Stimulated activated CD8-positive, alpha-beta memory T cell treated with anti-CD3 and anti-CD28 coated beads, Interleukin-7, amount 100 ng/mL, for 1 hour (primary cell): ENCODE data around the gene FLOT1.

Experiments used
- DNase-seq, 2 donors: peaks; one replicate each; pipeline ENCODE4 v3.0.0-alpha.2; 2020; ENCODE audit warnings: low read depth in 2 of 2

Gene FLOT1, protein sequence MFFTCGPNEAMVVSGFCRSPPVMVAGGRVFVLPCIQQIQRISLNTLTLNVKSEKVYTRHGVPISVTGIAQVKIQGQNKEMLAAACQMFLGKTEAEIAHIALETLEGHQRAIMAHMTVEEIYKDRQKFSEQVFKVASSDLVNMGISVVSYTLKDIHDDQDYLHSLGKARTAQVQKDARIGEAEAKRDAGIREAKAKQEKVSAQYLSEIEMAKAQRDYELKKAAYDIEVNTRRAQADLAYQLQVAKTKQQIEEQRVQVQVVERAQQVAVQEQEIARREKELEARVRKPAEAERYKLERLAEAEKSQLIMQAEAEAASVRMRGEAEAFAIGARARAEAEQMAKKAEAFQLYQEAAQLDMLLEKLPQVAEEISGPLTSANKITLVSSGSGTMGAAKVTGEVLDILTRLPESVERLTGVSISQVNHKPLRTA

DNA sequence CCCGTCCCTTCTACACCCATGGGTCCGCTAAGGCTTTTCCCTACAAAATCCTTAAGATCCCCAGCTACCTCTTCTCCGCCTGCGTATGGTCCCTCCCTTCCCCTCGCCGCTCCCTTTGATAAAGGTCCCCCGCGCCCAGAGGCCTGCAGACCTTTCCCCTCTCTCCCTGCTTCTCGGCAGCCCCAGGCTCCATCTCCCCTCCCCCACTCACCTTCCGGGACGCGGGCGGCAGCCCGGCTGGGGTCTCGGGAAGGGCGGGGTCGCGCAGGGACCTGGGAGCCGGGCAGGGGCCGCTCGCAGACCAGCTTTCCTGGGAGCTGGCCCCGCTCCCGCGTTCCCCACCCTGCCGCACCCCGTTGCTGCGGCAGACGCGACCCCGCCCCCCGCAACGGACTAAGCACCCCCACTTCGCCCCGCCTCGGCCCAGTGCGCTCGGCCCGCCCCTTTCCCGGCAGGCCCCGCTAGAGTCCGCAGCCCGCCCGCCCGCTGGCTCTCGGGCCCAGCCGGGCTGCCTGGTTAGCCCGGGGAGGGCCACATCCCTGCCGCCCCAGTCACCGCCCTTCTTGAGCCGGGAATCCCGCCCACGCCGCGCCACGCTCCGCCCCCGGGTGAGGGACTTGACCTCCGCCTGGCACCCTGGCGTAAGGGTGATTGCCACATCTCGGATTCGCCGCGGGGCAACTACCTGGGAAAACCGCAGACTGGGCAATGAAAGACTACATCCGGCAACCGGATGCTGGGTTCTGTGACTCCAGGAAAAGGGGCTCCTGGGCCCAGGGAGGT is at the start of gene FLOT1:
Gene FLOT1, minus strand, starts transcription at position 372 of the 783 bp plus-strand sequence. CDS start 498 bp downstream, outside the sequence.
- peak; percentile 83 to 88 for DNase-seq

DNA sequence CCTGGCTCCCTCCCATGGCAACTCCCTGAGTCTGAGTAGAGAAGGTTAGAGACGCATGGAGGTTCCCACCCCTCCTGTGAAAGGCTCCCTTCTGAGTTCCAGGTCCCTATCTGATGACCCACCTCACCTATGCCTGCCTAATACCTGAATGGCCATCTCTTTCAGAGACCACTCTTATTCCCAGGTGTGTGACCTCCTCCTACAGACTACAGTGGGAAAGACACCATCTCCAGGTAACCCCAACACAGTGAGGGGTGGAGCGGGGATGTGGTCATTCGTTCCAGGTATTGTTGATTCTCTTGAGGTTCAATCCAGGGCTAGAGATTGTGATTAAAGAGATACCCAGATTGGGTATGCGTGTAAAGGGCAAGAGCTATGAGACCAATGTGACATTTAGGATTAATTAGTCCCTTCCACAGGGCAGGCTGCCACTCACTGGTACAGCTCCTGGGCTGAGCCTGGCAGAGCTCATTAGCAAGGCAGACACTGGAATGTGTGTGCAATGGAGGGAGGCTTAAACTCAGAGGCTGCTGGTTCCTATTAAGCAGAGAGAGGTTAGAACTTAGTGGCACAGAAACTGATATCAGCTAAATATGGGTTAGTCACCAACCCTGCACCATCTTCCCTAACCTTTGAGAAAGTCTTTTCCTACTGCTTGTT is 48.4 kb upstream of the FLOT1 start:
- DNase-seq = no peak

DNA sequence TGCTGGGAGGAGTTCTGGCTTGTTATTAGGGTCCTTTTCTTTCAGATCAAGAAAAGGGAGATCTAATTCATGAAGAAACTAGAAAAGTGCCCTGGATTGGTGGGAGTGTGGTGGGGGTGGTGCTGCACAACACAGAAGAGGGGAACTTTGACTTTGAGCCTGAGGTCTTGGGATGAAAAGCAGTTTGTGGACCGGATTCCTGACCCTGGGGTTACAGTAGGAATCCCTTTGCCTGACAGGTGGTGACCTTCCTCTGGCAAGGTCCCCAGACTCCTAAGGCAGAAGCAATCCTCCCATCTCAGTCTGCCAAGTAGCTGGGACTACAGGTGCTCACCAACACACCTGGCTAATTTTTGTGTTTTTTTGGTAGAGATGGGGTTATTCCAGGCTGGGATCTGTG is 47.1 kb upstream of the FLOT1 start:
- DNase-seq = no peak

DNA sequence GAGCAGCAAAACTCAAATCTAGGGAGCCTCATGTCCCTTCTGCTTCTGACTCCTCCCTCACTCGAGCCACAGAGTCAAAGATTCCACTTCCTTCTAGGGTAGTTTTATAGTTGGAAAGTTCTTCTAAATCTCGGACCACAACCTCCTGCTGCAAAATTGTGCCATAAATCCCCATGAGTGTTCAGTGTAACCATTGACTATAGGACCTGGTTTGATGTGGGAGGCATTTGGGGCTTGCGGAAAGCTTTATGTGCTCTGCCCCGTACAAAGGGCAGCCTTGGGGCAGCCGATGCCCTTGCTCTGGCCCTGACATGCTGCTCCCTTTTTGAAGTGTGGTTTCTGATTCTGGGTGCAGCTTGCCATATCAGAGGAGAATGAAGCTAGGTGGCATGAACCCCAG is 45.5 kb upstream of the FLOT1 start:
- DNase-seq = no peak

DNA sequence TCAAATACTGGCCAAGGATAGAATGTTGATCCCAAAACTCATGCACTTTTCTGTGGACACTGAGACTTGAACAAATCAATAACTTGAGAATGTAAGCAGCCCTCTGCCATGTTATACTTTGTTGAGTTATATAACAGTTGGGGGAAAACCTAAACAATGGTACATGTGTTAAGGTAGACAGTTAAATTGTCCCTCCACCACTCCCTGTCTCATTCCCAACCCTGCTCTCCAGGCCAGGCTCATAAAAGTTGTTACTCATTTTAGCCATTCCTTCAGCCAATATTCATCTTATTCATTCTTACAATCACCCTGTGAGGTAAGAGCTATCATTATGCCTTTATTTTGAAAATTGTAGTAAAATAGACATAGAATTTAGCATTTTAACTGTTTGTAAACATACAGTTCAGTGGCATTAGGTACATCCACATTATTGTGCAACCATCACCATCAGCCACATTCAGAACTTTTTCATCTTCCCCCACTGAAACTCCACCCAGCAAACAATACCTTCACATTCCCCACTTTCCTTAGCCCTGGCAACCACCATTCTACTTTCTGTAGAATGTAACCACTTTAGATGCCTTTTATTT is 40.0 kb upstream of the FLOT1 start:
- DNase-seq = no peak

DNA sequence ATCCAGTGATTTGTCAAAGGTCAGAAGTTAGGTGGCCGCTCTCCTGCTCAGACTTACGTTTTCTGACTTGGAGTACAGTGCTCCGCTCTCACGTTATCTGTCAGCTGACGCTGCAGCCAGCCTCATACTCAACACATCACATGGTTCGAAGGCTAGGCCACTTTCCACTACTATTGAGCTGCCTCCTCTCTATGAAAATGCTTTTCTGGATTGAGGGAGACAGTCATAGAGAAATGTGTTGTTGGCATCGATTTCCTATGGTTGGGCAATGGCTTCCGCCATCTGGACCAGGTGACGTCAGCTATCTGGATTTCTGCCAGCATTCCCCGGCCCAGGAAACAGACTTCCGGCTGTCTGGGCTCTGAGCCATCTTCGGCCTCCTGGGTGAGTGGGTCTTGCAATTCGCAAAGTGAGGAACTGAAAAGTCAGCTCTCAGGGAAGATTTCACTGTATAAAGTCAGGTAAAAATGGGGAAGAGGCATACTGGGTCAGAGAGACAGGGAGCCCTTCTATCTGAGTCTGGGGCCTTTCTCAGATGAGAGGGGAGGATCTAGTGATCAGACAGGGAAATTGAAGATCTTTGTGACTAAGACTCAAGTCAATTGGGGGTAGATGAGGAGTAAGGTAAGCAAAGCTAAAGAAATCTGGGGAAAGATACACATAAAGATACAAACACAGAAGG is 39.4 kb upstream of the FLOT1 start:
- DNase-seq = no peak

DNA sequence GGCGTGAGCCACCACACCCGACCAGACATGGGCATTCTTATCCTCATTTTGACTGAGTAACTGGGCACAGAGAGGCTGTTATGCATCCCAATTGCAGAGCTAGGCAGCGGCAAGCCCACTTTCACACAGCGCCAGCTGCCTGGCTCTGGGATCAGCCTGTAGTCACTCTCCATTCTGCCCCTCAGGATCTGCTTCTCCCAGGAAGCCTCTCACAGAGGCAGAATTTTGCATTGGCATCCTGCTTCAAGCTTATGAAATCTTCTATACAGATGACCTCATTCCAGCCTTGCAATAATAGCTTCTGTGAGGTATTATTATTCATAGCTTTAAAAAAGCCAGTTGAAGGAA is 38.9 kb upstream of the FLOT1 start:
- no peak for DNase-seq

DNA sequence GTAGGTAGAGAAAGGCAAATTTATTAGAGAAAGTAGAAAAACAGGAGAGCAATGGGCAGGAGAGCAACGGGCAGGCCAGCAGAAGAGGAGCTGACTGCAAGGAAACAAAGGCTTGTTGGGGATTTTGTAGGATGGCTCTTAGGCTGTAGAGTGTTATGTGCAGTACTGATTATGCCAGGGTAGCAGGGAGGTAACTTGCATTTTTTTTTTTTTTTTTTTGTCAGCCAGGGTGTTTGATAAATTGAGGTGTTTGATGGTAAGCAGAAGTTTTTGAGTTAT is 38.1 kb upstream of the FLOT1 start:
- DNase-seq = no peak

DNA sequence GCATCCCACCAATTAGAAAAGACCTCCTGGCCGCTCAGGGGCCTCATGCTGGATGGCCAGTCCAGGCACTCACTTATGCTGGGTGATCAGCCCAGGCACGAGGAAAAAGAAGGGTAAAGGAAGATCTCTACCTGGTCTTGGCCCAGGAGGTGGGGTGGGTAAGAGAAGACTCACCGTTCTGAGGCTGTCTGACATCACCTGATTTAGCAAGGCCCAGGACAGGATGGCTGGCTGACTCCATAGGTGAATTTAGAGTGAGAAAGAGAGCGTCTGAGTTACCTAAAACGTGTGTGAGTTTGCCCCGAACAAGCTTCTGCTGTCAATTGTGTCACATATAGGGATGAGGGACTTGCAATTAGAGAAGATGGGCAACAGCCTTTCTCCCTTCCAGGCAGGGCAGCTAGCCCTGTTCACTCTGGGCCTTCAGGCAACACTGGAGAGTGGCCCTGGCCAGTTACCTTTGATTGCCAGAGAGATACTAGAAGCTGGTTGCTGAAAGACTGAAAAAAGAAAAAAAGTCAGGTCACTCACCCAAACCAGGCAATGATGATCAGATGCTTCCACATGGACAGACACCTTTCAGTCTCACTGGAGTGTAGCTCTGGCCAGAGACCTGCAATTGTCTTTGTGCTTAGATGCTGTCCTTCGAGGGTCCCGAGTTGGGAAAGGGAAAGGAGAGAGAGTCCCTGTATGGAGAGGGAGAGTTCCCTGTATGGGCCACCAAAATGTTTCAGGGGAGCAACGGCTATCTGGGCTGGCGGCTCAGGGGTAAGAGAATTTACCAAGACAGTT is 37.6 kb upstream of the FLOT1 start:
- DNase-seq = no peak

DNA sequence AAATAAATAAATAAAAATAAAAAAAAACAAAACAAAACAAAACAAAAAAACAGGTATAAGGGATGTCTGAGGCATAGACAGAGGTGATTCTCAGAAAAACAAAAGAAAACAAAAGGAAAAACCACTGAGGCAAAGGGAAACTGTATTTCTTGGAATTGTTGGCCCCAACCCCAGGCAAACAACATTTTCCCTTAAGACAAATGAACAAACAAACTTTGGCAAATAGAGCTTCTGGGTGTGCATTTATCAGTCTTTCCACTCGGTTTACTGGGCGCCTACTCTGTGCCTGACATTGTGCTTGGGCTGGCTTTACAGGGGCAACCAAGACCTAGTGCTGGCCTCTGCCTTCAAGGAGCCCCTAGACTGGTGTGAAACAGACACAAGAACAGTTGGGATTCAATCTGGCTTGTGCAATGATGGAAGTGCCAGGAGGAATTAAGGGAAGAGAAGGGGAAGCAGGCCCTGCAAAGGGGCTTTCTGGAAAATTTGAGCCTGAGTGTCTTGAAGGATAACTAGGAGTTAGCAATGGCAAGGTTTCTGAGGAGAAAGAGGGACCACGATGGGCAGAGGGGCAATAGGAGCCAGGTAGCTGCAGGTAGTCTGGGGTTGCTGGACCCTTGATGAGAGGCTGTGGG is 35.6 kb upstream of the FLOT1 start:
- no peak for DNase-seq

DNA sequence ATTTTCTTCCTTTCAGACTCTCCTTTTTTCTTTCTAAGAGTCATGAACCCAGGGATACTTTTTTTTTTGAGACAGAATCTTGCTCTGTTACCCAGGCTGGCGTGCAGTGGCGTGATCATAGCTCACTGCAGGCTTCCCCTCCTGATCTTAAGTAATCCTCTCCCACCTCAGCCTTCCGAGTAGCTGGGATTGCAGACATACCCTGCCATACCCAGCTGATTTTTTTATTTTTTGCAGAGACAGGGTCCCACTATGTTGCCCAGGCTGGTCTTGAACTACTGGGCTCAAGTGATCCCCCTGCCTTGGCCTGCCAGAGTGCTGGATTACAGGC is 34.6 kb upstream of the FLOT1 start:
- no peak for DNase-seq

DNA sequence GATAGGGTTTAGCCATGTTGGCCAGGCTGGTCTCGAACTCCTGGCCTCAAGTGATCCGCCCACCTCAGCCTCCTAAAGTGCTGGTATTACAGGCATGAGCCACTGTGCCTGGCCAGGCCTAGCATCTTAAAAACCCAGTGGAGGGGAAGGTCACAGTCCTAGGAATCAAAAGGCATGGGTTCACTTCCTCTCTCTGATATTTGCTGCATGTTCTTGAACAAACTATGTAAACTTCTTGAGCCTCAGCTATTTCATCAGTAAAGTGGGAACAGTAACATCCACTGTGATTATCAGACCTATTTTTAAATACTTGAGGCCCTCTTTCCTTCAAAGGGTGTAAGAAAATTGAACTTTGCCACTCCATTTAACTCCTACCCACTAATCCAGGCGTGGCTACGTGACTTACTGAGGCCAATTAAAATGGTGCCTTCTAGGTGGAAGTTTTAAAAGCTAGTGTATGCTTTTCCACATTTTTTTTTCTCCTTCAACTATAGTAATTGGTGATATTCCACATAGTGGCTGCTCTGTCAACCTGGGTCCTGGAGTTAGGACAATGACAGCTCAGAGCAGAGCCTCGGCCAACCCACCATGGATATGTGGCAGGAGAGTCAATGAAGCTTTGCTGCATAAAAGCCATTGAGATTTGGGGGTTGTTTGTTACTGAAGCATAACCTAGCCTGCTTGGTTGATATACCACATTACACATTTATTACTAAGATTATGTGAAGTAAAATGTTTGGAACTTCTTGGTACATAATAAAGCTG is 34.1 kb upstream of the FLOT1 start:
- no peak for DNase-seq

DNA sequence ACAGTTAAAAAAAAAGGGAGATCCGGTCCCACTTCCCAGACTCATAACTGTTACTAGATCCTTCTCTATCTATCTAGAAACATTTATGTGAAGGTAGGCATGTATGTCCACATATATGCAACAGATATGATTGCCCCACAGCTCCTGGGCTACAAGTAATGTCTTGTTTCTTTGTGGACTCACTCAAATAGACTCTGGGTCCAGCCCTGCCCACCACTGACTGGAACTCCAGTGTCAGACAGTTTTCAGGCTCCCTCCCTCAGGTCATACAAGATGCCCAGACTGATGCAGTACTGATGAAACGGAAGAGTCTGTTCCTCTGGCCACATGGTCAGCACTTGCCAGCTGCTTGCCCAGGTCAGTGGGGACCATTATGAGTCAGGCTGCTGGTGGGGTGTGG is 32.6 kb upstream of the FLOT1 start:
- DNase-seq = no peak

DNA sequence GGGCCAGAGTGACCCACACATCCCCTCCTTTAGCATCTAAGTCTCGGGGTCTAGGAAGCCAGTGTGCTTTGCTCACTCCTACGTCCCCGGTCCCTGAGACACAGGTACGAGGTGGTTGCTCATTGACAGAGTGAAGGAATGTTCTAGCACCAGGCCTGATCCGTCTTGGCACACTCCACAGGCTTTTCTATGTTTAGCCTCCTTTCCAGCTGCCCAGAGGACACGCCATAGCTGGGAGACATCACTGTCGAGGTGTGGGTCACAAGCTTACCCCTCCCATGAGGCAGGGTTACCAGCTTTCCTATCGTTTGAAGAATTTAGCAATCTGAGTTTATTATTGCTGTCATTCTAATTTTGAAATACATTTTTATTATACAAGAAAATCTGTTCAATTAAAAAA is 32.2 kb upstream of the FLOT1 start:
- DNase-seq = no peak

DNA sequence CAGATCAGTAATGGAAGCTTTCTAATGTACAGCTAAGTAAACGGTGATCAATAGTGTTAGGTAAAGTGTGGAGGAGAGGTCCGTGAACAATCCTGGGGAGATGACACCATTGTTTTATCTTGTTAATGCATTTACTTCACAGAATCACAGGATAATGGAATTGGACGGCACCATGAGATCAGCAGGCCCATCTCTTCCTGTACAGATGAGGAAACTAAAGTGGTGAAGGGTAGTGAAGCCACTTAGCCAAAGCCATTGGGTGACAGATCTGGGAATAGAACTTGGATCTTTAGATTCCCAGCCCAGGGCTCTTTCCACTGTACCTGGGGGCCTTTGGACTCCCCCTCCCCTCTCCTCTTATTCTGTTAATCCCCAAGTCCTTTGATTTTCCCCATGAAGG is 28.1 kb upstream of the FLOT1 start:
- DNase-seq = no peak

DNA sequence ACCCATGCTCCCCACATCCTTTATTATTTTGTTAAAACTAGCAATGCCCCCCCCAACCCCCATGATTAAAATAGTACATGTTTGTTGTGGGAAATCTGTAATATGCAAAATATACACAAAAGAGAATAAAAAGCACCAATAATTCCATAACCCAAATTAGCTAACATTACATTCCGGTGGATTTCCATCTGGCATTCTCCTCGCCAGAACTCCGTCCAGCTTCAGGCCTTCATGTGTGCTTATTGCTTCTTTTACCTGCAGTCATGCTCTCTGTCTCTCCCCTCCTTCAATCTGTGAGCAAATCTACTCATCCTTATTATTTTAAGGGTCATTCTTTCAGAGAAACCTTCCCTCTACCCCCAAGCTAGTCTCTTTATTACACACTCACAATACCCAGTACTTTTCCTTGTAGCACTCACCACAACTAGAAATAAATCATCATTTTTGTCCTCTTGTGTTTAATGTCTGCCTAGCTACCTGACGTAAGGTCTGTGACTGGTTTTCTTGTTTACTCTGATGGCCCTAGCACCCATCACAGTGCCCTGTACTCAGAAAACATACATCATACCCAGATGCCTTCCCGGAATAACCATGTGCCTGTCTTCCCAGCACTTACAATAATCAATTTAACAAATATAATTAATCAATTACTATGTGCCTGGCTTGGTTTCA is 27.5 kb upstream of the FLOT1 start:
- no peak for DNase-seq

DNA sequence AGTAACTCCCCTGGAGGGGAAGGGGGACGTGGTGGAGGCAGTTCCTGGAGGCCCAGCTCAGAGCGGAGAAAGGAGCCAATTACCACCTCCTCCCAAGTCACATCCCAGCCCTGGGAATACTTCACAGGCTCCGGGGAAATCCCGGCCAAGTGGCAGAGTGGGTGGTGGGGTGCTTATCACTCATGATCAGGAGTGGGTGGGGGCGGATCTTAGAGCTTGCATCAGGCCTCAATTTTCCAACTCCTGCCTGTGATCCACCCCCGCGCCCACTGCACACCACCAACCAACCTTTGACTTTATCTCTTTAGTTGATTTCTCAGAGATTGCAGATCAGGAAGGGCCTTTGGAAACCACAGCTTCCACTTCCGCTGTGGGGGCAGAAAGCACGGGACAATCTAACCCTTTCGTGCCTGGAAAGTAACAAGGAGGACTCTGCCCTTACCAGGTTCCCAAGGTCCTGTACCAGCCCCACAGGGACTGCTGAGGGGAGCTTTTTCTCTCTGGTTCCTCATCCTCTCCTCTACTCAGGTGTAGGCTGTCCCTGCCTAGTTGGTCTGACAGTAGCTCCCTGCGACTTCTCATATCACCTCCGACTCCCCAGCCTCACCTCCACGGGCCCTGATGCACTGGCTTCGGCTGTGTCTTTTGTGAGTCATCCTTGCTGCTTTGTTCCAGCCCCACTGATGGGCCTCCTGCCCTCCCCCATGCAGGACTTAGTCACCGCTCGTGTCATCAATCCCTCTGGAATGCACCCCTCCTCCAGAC is 26.8 kb upstream of the FLOT1 start:
- peak; percentile 22 to 47 for DNase-seq

DNA sequence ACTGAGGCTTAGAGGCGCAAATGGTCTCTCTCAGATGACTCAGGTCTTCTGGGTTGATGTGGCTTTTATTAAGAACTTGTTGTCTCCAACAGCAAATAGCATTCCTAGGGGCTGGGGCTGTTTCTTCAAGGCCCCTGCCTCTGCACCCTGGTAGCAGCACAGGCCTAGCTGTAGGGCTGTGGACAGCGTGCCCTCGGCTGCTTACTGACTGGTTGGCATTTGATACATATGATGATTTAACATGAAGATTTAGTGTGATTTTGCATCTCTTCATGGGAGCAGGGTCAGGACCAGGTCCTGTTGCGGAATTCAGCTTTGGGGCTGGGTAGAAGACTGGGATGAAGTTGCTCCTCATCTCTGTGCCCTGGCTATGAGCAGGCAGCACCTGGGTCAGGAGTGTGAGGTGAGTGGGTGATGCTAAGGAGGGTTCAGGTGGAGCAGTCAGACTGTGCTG is 26.2 kb upstream of the FLOT1 start:
- no peak for DNase-seq

DNA sequence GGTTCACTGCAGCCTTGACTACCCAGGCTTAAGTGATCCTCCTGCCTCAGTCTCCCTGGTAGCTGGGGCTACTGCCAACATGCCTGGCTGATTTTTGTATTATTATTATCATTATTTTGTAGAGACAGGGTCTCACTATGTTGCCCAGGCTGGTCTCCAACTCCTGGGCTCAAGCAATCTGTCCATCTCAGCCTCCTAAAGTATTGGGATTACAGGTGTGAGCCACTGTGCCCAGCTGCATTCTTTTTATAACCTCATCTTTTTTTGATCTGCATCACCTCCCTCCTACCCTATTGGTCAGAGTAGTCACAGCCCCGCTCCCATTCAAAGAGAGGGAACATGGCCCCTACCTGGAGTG is 25.4 kb upstream of the FLOT1 start:
- no peak for DNase-seq
